Measurements from ENCODE around the gene SDF4. TPM values are rescaled to one million over a fixed set of nuclear protein-coding genes. Genes with fewer than 3 reads are reported as not detected.

Gene SDF4
- total and polyA plus RNA-seq, 2 of the 4 experiments (the other 2 are of a cell fraction), result 57.0 to 250 TPM

- 85% methylated on average over 5 of the region's 23 CpGs; no CpG with 5 or more reads in 1 of the 2 experiments for WGBS, 2 experiments (ENCODE audit: extremely low coverage in 2 of 2, insufficient read length in 1 of 2)
- Histone ChIP-seq H2BK120ac (ENCODE audit: low read depth, low read length) (no peak overlapping the region), H3K18ac (ENCODE audit: low read depth, low read length) (no peak overlapping the region), H3K9ac (ENCODE audit: low read depth, low read length) (no peak overlapping the region), H3K4me1 (ENCODE audit: control insufficient read depth, insufficient read depth, low read length) (no peaks in the 10 kb centered on the region), H2AFZ (replicated peaks; ENCODE audit: low read length, poor library complexity) (no peak overlapping the region), H3K9me3 (ENCODE audit: control insufficient read depth, insufficient read depth, low read length) (peaks cover 11% of the 10 kb centered on the region), H4K20me1 (ENCODE audit: insufficient read depth, low read length) (no peaks in the 10 kb centered on the region), H3K14ac (replicated peaks; ENCODE audit: low read depth, low read length) (no peak overlapping the region), H4K5ac (ENCODE audit: low read depth, low read length) (no peak overlapping the region), H3K4me3 (ENCODE audit: insufficient read depth, low read depth, low read length) (no peak overlapping the region), H2BK20ac (ENCODE audit: low read depth, low read length) (no peak overlapping the region), H3K36me3 (ENCODE audit: control insufficient read depth, insufficient read depth, low read length) (no peaks in the 10 kb centered on the region), H3K79me1 (ENCODE audit: low read depth in 1 of 2, low read length in 2 of 2) (no peaks in the 10 kb centered on the region), H2AK9ac (replicated peaks; ENCODE audit: low read depth, low read length, poor library complexity) (no peak overlapping the region), H2AK5ac (ENCODE audit: low read depth, low read length) (no peak overlapping the region; the same call in 1 of the 2 replicates), H3K23ac (ENCODE audit: low read depth, low read length) (no peak overlapping the region), H3K56ac (ENCODE audit: extremely low read depth, insufficient read depth, low read length) (no peak overlapping the region), H3K4ac (ENCODE audit: low read depth, low read length) (no peak overlapping the region), H2BK5ac (ENCODE audit: low read depth, low read length, poor library complexity, severe bottlenecking) (no peak overlapping the region), H3K27me3 (ENCODE audit: control insufficient read depth, insufficient read depth, low read length) (no peaks in the 10 kb centered on the region; the same call in 1 of the 2 replicates), H3K4me2 (ENCODE audit: low read depth, low read length) (no peak overlapping the region), H3K27ac (ENCODE audit: insufficient read depth, low read length) (no peak overlapping the region), H2BK15ac (ENCODE audit: low read depth, low read length) (no peak overlapping the region), H4K91ac (ENCODE audit: insufficient read depth, low read depth, low read length) (no peak overlapping the region), H4K8ac (ENCODE audit: low read depth in 2 of 2, low read length in 2 of 2) (no peak overlapping the region), H3K9me1 (ENCODE audit: insufficient read depth, low read length) (no peaks in the 10 kb centered on the region)
- ChIA-PET POLR2A (ENCODE audit: unreplicated experiment) (no interaction called here), CTCF (no interaction called here)
- ATAC-seq (ENCODE audit: low read depth) (no peak), DNase-seq (no peak)
- intact Hi-C loops (cut with micrococcal nuclease), result no loop called here
- BruUV-seq (replicated peaks), result no TSS peak
- TF ChIP-seq BHLHE40 (IDR thresholded peaks at IDR 0.05; ENCODE audit: low read depth, low read length) (no peak), ELK1 (IDR thresholded peaks at IDR 0.05; ENCODE audit: borderline replicate concordance, low read depth, low read length) (no peak), RCOR1 (IDR thresholded peaks at IDR 0.05; ENCODE audit: insufficient replicate concordance, low read length) (no peak), SMC3 (IDR thresholded peaks at IDR 0.05; ENCODE audit: low read depth, low read length) (no peak), MXI1 (IDR thresholded peaks at IDR 0.05; ENCODE audit: borderline replicate concordance, low read depth, low read length) (no peak), USF2 (IDR thresholded peaks at IDR 0.05; ENCODE audit: low read depth, low read length) (no peak), NFE2L2 (IDR thresholded peaks at IDR 0.05; ENCODE audit: low read depth, low read length) (no peak), CEBPB (IDR thresholded peaks at IDR 0.05; ENCODE audit: low read depth, low read length) (no peak), MAFK (IDR thresholded peaks at IDR 0.05; ENCODE audit: low read depth, low read length) (no peak), FOS (IDR thresholded peaks at IDR 0.05; ENCODE audit: low read depth, low read length) (no peak), RAD21 (IDR thresholded peaks at IDR 0.05; ENCODE audit: low read length) (no peak)
- in situ Hi-C loops (cut with MboI; ENCODE audit: low sequenced_read_pairs), result no loop called here
- dilution Hi-C loops (cut with HindIII; ENCODE audit: low sequenced_read_pairs, unreplicated experiment), result no loop called here
Measured at GRCh38 chr1:1198423-1199140, 33.2 kb downstream of the SDF4 start.

Measured in IMR-90 (cell line).